SK-N-SH treated with all-trans-retinoic acid at 6 μM for 48 hours (cell line): ENCODE results near the gene ATP2B1.

Experiments
- ATAC-seq: fragments of 200-7000 bp; cut with Tn5 transposase; 3 replicates; pipeline ENCODE4 v1.9.1; 2020; ENCODE audit warnings: mild to moderate bottlenecking, moderate library complexity
- ARNTL ChIP-seq: fragments of 450-650 bp; formaldehyde crosslinking; IDR thresholded peaks from 2 replicates; pipeline ENCODE4 v1.5.0; 2020; ENCODE audit warnings: low read depth, mild to moderate bottlenecking, moderate library complexity, borderline replicate concordance
- BACH2 ChIP-seq: fragments of 250-450 bp; sonication (Bioruptor Pico); IDR thresholded peaks from 2 replicates; pipeline ENCODE4 v1.9.0; 2021; ENCODE audit warnings: mild to moderate bottlenecking, borderline replicate concordance
- CSRNP3 ChIP-seq: fragments of 250-450 bp; sonication (Bioruptor Pico); IDR thresholded peaks from 2 replicates; pipeline ENCODE4 v1.5.1; 2021; ENCODE audit warnings: mild to moderate bottlenecking, moderate library complexity
- ESRRG ChIP-seq: fragments of 250-450 bp; sonication (Bioruptor Pico); IDR thresholded peaks from 2 replicates; pipeline ENCODE4 v1.6.1; 2021; ENCODE audit warnings: mild to moderate bottlenecking
- GLIS3 ChIP-seq: fragments of 250-450 bp; sonication (Bioruptor Pico); IDR thresholded peaks from 2 replicates; pipeline ENCODE4 v1.5.0; 2020; ENCODE audit warnings: mild to moderate bottlenecking, moderate library complexity
- ISL1 ChIP-seq: fragments of 250-450 bp; sonication (Bioruptor Pico); IDR thresholded peaks from 2 replicates; pipeline ENCODE4 v2.1.2; 2022; ENCODE audit warnings: mild to moderate bottlenecking, moderate library complexity
- OSR1 ChIP-seq: fragments of 250-450 bp; sonication (Bioruptor Pico); IDR thresholded peaks from 2 replicates; pipeline ENCODE4 v1.8.0; 2022; ENCODE audit warnings: moderate library complexity, mild to moderate bottlenecking, inconsistent platforms
- PATZ1 ChIP-seq: fragments of 250-450 bp; sonication (Bioruptor Pico); IDR thresholded peaks from 2 replicates; pipeline ENCODE4 v1.8.0; 2020; ENCODE audit warnings: mild to moderate bottlenecking, moderate library complexity, borderline replicate concordance
- PPARA ChIP-seq: fragments of 250-450 bp; sonication (Bioruptor Pico); IDR thresholded peaks from 2 replicates; pipeline ENCODE4 v1.5.0; 2020; ENCODE audit warnings: mild to moderate bottlenecking, borderline replicate concordance
- SNAI2 ChIP-seq: fragments of 250-450 bp; sonication (Bioruptor Pico); IDR thresholded peaks from 2 replicates; pipeline ENCODE4 v1.5.0; 2020; ENCODE audit warnings: mild to moderate bottlenecking, moderate library complexity
- TCF4 ChIP-seq: fragments of 250-450 bp; sonication (Bioruptor Pico); IDR thresholded peaks from 2 replicates; pipeline ENCODE4 v1.8.0; 2021; ENCODE audit warnings: mild to moderate bottlenecking, moderate library complexity, borderline replicate concordance
- TOX ChIP-seq: fragments of 250-450 bp; sonication (Bioruptor Pico); IDR thresholded peaks from 2 replicates; pipeline ENCODE4 v1.8.0; 2021; ENCODE audit warnings: mild to moderate bottlenecking, moderate library complexity, borderline replicate concordance
- TSHZ2 ChIP-seq: fragments of 250-450 bp; sonication (Bioruptor Pico); IDR thresholded peaks from 2 replicates; pipeline ENCODE4 v1.5.0; 2020; ENCODE audit warnings: mild to moderate bottlenecking, moderate library complexity
- ZC3H10 ChIP-seq: fragments of 250-450 bp; sonication (Bioruptor Pico); IDR thresholded peaks from 2 replicates; pipeline ENCODE4 v1.5.1; 2021; ENCODE audit warnings: mild to moderate bottlenecking, moderate library complexity
- ZFP3 ChIP-seq: fragments of 250-450 bp; sonication (Bioruptor Pico); IDR thresholded peaks from 2 replicates; pipeline ENCODE4 v1.5.0; 2020; ENCODE audit warnings: mild to moderate bottlenecking, moderate library complexity
- ZFP30 ChIP-seq: fragments of 450-650 bp; formaldehyde crosslinking; IDR thresholded peaks from 2 replicates; pipeline ENCODE4 v1.5.0; 2022; ENCODE audit warnings: mild to moderate bottlenecking, moderate library complexity
- ZNF565 ChIP-seq: fragments of 450-650 bp; formaldehyde crosslinking; conservative IDR thresholded peaks from 2 replicates; pipeline ENCODE4 v1.5.0; 2020; ENCODE audit warnings: low read depth, mild to moderate bottlenecking, moderate library complexity
- ZNF70 ChIP-seq: fragments of 450-650 bp; formaldehyde crosslinking; IDR thresholded peaks from 2 replicates; pipeline ENCODE4 v1.5.0; 2020; ENCODE audit warnings: mild to moderate bottlenecking, moderate library complexity
- ZNF8 ChIP-seq: fragments of 450-650 bp; formaldehyde crosslinking; IDR thresholded peaks from 2 replicates; pipeline ENCODE4 v1.5.0; 2020; ENCODE audit warnings: mild to moderate bottlenecking, moderate library complexity
- TF ChIP-seq, protein P1 (sequence below): fragments of 250-450 bp; sonication (Bioruptor Pico); IDR thresholded peaks from 2 replicates; pipeline ENCODE4 v1.5.1; 2020; ENCODE audit warnings: low read depth, mild to moderate bottlenecking, moderate library complexity
- TF ChIP-seq, protein P2 (sequence below): fragments of 250-450 bp; sonication (Bioruptor Pico); IDR thresholded peaks from 2 replicates; pipeline ENCODE4 v1.8.0; 2021; ENCODE audit warnings: low read depth, mild to moderate bottlenecking, moderate library complexity, borderline replicate concordance

Gene ATP2B1

DNA sequence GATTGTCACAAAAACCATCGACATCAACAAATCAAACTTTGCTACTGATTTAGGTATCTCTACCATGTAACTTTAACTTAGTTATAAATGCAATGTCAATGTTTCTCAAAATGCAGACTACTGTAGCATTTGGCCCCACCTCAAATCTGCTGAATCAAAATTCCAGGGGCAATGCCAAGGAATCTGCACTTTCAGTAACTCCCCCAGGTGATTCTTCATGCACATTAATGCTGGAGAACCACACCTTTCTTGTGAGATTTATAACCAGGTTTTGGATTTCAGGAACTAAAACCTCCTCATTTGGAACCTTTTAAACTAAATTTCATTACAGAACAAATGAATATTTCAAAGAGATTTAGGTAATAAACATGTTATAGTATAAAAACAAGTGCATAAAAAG, 4.9 kb downstream of the ATP2B1 start:
- TF ChIP-seq TSHZ2, result no peak
- no peak for TF ChIP-seq ZFP3
- peak; percentile 59 for TF ChIP-seq ISL1 (CRISPR knock-in tag)
- TF ChIP-seq ZNF565, result no peak
- TF ChIP-seq, protein P1, sequence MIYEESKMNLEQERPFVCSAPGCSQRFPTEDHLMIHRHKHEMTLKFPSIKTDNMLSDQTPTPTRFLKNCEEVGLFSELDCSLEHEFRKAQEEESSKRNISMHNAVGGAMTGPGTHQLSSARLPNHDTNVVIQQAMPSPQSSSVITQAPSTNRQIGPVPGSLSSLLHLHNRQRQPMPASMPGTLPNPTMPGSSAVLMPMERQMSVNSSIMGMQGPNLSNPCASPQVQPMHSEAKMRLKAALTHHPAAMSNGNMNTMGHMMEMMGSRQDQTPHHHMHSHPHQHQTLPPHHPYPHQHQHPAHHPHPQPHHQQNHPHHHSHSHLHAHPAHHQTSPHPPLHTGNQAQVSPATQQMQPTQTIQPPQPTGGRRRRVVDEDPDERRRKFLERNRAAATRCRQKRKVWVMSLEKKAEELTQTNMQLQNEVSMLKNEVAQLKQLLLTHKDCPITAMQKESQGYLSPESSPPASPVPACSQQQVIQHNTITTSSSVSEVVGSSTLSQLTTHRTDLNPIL (CRISPR knock-in tag), result no peak
- ATAC-seq, result no peak

GRCh38 chr12:89702503-89702902, 6.1 kb downstream of the ATP2B1 start:
- ATAC-seq, result no peak
- no peak for TF ChIP-seq BACH2 (CRISPR knock-in tag)
- no peak for TF ChIP-seq ZFP30 (CRISPR knock-in tag)
- no peak for TF ChIP-seq TOX
- TF ChIP-seq ZNF70 (CRISPR knock-in tag), result no peak
- TF ChIP-seq ZC3H10 (CRISPR knock-in tag), result no peak
- TF ChIP-seq SNAI2 (CRISPR knock-in tag), result no peak
- no peak for TF ChIP-seq PPARA (CRISPR knock-in tag)
- TF ChIP-seq OSR1 (CRISPR knock-in tag), result no peak
- TF ChIP-seq PATZ1, result no peak
- TF ChIP-seq ARNTL (CRISPR knock-in tag), result no peak
- no peak for TF ChIP-seq ESRRG (CRISPR knock-in tag)
- no peak for TF ChIP-seq TSHZ2
- TF ChIP-seq, protein P2, sequence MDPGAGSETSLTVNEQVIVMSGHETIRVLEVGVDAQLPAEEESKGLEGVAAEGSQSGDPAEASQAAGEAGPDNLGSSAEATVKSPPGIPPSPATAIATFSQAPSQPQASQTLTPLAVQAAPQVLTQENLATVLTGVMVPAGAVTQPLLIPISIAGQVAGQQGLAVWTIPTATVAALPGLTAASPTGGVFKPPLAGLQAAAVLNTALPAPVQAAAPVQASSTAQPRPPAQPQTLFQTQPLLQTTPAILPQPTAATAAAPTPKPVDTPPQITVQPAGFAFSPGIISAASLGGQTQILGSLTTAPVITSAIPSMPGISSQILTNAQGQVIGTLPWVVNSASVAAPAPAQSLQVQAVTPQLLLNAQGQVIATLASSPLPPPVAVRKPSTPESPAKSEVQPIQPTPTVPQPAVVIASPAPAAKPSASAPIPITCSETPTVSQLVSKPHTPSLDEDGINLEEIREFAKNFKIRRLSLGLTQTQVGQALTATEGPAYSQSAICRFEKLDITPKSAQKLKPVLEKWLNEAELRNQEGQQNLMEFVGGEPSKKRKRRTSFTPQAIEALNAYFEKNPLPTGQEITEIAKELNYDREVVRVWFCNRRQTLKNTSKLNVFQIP (CRISPR knock-in tag), result no peak
- TF ChIP-seq ZNF565, result no peak
- TF ChIP-seq GLIS3, result no peak
- TF ChIP-seq CSRNP3 (CRISPR knock-in tag), result no peak
- TF ChIP-seq TCF4 (CRISPR knock-in tag), result no peak
- TF ChIP-seq, protein P1 (CRISPR knock-in tag), result no peak
- no peak for TF ChIP-seq ZNF8 (CRISPR knock-in tag)
- no peak for TF ChIP-seq ISL1 (CRISPR knock-in tag)
